ENCODE results near the gene GRIP1.
"Not testable (repeated sequence)": the region's sequence is repeated elsewhere in the genome, so short reads cannot be mapped to it uniquely, and the experiment has no call there.

GRIP1 gene

DNA sequence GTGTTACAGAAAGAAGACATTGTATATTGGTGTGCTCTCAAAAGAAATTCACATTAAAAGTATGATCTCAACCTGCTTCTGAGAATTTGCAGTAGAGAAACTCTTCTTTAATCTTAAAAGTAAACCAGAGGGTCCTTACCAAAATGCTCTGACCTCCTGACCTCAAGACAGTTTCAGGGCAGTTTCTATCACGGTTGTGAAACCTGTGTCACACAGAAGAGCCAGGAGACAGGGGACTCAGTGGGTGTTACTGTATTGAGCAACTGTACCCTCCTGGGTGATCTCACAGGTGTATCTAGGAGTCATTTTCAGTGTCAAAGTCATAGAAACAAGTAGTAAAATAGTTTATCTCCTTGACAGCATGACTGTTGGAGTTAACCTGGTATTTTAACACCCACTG, 178.0 kb downstream of the GRIP1 start:
- H3K4me3 ChIP-seq (ENCODE audit: low read depth, low read length): no peak overlapping the region
- no peak for TF ChIP-seq CTCF (IDR thresholded peaks at IDR 0.05; ENCODE audit: insufficient read depth, low read depth, low read length, missing control alignments)
- peak; percentile 82 for DNase-seq (ENCODE audit: low read depth)

- no peak for TF ChIP-seq CTCF (IDR thresholded peaks at IDR 0.05; ENCODE audit: insufficient read depth, low read depth, low read length, missing control alignments)
- no peak overlapping the region for H3K4me3 ChIP-seq (ENCODE audit: low read depth, low read length)
- DNase-seq (ENCODE audit: low read depth): no peak
Measured at GRCh38 chr12:66500091-66500490, 178.8 kb downstream of the GRIP1 start.

DNA sequence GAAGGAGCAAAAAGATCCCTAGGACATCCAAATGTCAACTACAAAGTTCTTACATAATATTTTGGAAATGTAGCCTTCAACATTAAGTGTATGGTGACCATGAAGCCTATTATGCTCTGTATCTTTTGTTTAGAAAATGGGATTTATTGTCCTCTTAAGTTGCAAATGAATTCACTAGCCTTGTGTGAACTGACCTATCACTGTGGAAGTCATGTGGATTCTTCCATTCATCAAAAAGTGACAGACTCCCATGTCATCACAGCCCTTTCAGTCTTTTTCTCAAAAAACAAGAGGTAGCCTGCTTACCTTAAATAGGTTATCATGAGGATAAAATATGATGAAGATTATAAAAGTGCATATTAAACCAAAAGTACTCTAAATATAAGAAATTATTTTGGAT, 179.9 kb downstream of the GRIP1 start:
- no peak overlapping the region for H3K4me3 ChIP-seq (ENCODE audit: low read depth, low read length)
- TF ChIP-seq CTCF (IDR thresholded peaks at IDR 0.05; ENCODE audit: insufficient read depth, low read depth, low read length, missing control alignments): no peak
- no peak for DNase-seq (ENCODE audit: low read depth)

DNA sequence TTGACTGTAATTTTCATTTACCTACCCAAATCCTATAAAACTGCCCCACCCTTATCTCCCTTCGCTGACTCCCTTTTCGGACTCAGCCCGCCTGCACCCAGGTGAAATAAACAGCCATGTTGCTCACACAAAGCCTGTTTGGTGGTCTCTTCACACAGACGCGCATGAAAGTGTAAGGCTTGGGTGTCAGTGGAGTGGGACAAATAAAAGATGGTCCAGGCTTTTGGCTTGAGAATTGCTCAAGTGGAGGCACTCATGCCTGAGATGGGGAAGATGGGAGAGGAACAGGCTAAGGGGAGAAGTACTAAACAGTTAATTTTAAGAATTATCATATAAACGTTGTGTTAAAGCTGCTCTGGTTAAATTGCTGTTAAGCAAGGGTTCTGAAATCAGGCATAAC, 180.8 kb downstream of the GRIP1 start:
- DNase-seq (ENCODE audit: low read depth); H3K4me3 ChIP-seq (ENCODE audit: low read depth, low read length): not testable (repeated sequence)

DNA sequence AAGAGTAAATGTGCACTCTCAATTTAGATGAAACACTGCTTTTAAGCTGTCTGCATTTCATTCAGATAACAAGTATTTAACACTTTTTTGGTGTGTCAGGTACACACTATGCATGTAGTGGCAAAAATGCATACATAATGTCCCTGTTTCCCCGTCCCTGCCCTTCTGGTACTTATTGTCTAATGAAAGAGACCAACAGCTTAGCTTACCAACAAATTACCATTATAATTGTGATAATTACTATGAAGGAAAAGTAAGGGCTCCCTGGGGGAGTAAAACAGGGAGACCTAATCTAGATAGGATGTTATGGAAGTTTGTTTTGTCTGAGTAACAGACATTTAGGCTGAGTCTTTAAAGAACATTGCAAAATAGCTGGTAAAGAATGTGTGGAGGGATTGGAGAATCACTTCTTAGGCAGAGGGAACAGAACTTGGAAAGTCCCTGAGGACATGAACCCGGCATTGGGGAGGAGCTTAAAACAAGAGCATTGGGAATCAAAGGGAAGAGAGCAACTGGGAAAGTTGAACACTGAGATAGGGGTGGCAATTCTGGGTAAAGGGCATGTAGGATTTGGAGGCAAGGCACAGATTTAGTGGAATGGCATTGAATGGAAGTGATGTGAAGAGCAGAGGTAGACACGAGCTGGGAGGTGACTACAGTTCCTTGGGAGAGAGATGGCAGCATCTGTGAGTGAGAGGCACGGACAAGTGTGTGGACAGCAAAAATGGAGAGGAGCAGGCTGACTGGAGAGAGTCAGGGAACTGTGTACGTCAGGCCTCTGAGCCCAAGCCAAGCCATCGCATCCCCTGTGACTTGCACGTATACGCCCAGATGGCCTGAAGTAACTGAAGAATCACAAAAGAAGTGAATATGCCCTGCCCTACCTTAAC, 181.6 kb downstream of the GRIP1 start:
- no peak overlapping the region for H3K4me3 ChIP-seq (ENCODE audit: low read depth, low read length)
- no peak for DNase-seq (ENCODE audit: low read depth)
- no peak for TF ChIP-seq CTCF (IDR thresholded peaks at IDR 0.05; ENCODE audit: insufficient read depth, low read depth, low read length, missing control alignments)

GRCh38 chr12:66496595-66496994, 182.3 kb downstream of the GRIP1 start:
- DNase-seq (ENCODE audit: low read depth): no peak
- no peak overlapping the region for H3K4me3 ChIP-seq (ENCODE audit: low read depth, low read length)
- no peak for TF ChIP-seq CTCF (IDR thresholded peaks at IDR 0.05; ENCODE audit: insufficient read depth, low read depth, low read length, missing control alignments)

DNA sequence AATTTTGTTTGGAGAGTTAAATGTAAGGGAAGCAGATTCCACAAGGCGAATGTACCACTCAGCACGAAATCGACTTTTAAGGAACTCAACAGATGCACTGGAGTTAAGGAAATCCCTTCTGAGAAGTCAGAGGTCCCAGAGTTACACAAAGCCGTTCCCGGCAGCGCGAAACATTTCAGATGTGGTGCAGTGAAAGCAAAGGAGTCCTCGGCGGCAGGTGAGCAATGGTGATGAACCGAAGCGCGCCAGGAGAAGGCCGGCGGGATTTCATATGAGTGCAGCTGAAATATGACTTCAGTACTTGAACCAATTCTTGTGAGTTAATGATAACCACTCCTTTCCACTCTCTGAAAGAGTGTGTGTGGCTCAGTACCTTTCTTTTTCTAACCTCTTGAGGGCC, 183.2 kb downstream of the GRIP1 start:
- H3K4me3 ChIP-seq (ENCODE audit: low read depth, low read length): no peak overlapping the region
- TF ChIP-seq CTCF (IDR thresholded peaks at IDR 0.05; ENCODE audit: insufficient read depth, low read depth, low read length, missing control alignments): no peak
- no peak for DNase-seq (ENCODE audit: low read depth)
